Activated CD8-positive, alpha-beta T cell treated with anti-CD3 and anti-CD28 coated beads for 36 hours (primary cell): Measurements from ENCODE around the gene SUV39H2. TPM values are rescaled to one million over a fixed set of nuclear protein-coding genes. Genes with fewer than 3 reads are reported as not detected.
"Not testable (repeated sequence)": the region's sequence is repeated elsewhere in the genome, so short reads cannot be mapped to it uniquely, and the experiment has no call there.

ENCODE experiments used
- ATAC-seq: fragments of 200-7000 bp; cut with Tn5 transposase; one replicate; pipeline ENCODE4 v1.10.0; 2021; ENCODE audit warnings: mild to moderate bottlenecking, moderate library complexity
- CTCF ChIA-PET: fragments of 350-600 bp; sonication (Branson Sonifier 250); formaldehyde crosslinking; loops from one replicate; lab custom pipeline; 2021; ENCODE audit warnings: antibody characterized with exemption; lab: Charles Lee
- POLR2A ChIA-PET: fragments of 350-600 bp; sonication (Branson Sonifier 250); formaldehyde crosslinking; loops from one replicate; lab custom pipeline; 2021; ENCODE audit warnings: antibody characterized with exemption; lab: Charles Lee
- DNase-seq: peaks from one replicate; pipeline ENCODE4 v3.0.0-alpha.2; 2020
- H3K27ac Mint-ChIP-seq: one replicate; pipeline ENCODE4 v1.8.0; 2021; ENCODE audit warnings: mild to moderate bottlenecking, mixed read lengths
- H3K27me3 Mint-ChIP-seq: one replicate; pipeline ENCODE4 v1.8.0; 2021; ENCODE audit warnings: mixed read lengths
- H3K36me3 Mint-ChIP-seq: one replicate; pipeline ENCODE4 v1.8.0; 2021; ENCODE audit warnings: low read depth, mixed read lengths
- H3K4me1 Mint-ChIP-seq: one replicate; pipeline ENCODE4 v1.8.0; 2021; ENCODE audit warnings: low read depth, mixed read lengths
- H3K4me3 Mint-ChIP-seq: one replicate; pipeline ENCODE4 v1.8.0; 2021; ENCODE audit warnings: mild to moderate bottlenecking, moderate library complexity, mixed read lengths
- H3K9me3 Mint-ChIP-seq: one replicate; pipeline ENCODE4 v1.8.0; 2021; ENCODE audit warnings: mixed read lengths
- CTCF ChIP-seq: fragments of 200-600 bp; IDR thresholded peaks from one replicate; pipeline ENCODE4 v1.8.0; 2022; ENCODE audit warnings: antibody characterized with exemption, mild to moderate bottlenecking
- intact Hi-C: fragments of 100-400 bp; cut with micrococcal nuclease; formaldehyde crosslinking; loops from one replicate; pipeline ENCODE4 v1.10.0; 2022
- total RNA-seq, 2 experiments: library from RNA; stranded (reverse); gene quantifications; one replicate each; pipeline ENCODE4 v1.2.3, GENCODE V29; 2021

The SUV39H2 gene
- total RNA-seq, 2 experiments from 2014 or later = 40.9 to 45.8 TPM

GRCh38 chr10:14936584-14936983 is 57.9 kb downstream of the SUV39H2 start:
- CTCF ChIA-PET = no interaction called here

GRCh38 chr10:14938971-14939370 is 60.3 kb downstream of the SUV39H2 start:
- intact Hi-C loops, POLR2A ChIA-PET, H3K27me3 Mint-ChIP-seq, H3K4me3 Mint-ChIP-seq, CTCF ChIA-PET, H3K9me3 Mint-ChIP-seq: not testable (repeated sequence)
- DNase-seq (peak; percentile 76), ATAC-seq (peak; percentile 92)
- peaks cover 23% of the 10 kb centered on the region for H3K36me3 Mint-ChIP-seq
- H3K27ac Mint-ChIP-seq = peak overlapping the region; percentile 20
- peaks cover 12% of the 10 kb centered on the region for H3K4me1 Mint-ChIP-seq

More at GRCh38 chr10:14936584-14936983, 57.9 kb downstream of the SUV39H2 start:
- no peak for ATAC-seq
- Mint-ChIP-seq H3K4me3 (no peak overlapping the region), H3K9me3 (no peaks in the 10 kb centered on the region), H3K27ac (no peak overlapping the region), H3K27me3 (no peaks in the 10 kb centered on the region), H3K4me1 (peaks cover 7% of the 10 kb centered on the region), H3K36me3 (peaks cover 30% of the 10 kb centered on the region)
- POLR2A ChIA-PET = interaction anchor here (1.0 kb wide), 1 partner anchor 31 kb away, joined by 3 read pairs; no protein-coding TSS in a partner anchor
- no peak for DNase-seq
- no peak for TF ChIP-seq CTCF
- intact Hi-C loops = no loop called here

- intact Hi-C loops, POLR2A ChIA-PET, DNase-seq, H3K9me3 Mint-ChIP-seq, H3K27me3 Mint-ChIP-seq, ATAC-seq, H3K4me3 Mint-ChIP-seq, CTCF ChIA-PET: not testable (repeated sequence)
- peaks cover 25% of the 10 kb centered on the region for H3K36me3 Mint-ChIP-seq
- H3K4me1 Mint-ChIP-seq = peaks cover 15% of the 10 kb centered on the region
- H3K27ac Mint-ChIP-seq = peak overlapping the region; percentile 0
These were observed 63.7 kb downstream of the SUV39H2 start for GRCh38 chr10:14942147-14942949.

GRCh38 chr10:14942950-14943338 is 64.3 kb downstream of the SUV39H2 start:
- intact Hi-C loops, DNase-seq, H3K27me3 Mint-ChIP-seq, POLR2A ChIA-PET, H3K9me3 Mint-ChIP-seq, H3K4me3 Mint-ChIP-seq, CTCF ChIA-PET, ATAC-seq, H3K27ac Mint-ChIP-seq: not testable (repeated sequence)
- peaks cover 15% of the 10 kb centered on the region for H3K4me1 Mint-ChIP-seq
- H3K36me3 Mint-ChIP-seq = peaks cover 26% of the 10 kb centered on the region

- no peaks in the 10 kb centered on the region for H3K9me3 Mint-ChIP-seq
- ChIA-PET CTCF (no interaction called here), POLR2A (interaction anchor here (1.1 kb wide), 1 partner anchor 8 kb away, joined by 3 read pairs; the partner anchor contains the start of gene DCLRE1C)
- TF ChIP-seq CTCF = no peak
- H3K4me1 Mint-ChIP-seq = peaks cover 12% of the 10 kb centered on the region
- no peak for ATAC-seq
- peaks cover 28% of the 10 kb centered on the region for H3K36me3 Mint-ChIP-seq
- no peak overlapping the region for H3K27ac Mint-ChIP-seq
- H3K4me3 Mint-ChIP-seq = no peak overlapping the region
- no peak for DNase-seq
- intact Hi-C loops = no loop called here
- H3K27me3 Mint-ChIP-seq = no peaks in the 10 kb centered on the region
These were observed 66.4 kb downstream of the SUV39H2 start for GRCh38 chr10:14945108-14945507.

- ATAC-seq = no peak
- ChIA-PET POLR2A (interaction anchor here (1.2 kb wide), 1 partner anchor 108 kb away, joined by 3 read pairs; no protein-coding TSS in a partner anchor), CTCF (no interaction called here)
- Mint-ChIP-seq H3K9me3 (no peaks in the 10 kb centered on the region), H3K27me3 (no peaks in the 10 kb centered on the region), H3K4me3 (no peak overlapping the region), H3K27ac (no peak overlapping the region), H3K36me3 (peaks cover 38% of the 10 kb centered on the region), H3K4me1 (peaks cover 26% of the 10 kb centered on the region)
- intact Hi-C loops = no loop called here
- DNase-seq = no peak
- no peak for TF ChIP-seq CTCF
These were observed 68.6 kb downstream of the SUV39H2 start for GRCh38 chr10:14947268-14947667.
